Astrocyte of the spinal cord (primary cell): ENCODE data around the gene CHRNA10.

Experiments used
- DNase-seq: peaks from one replicate; pipeline ENCODE4 v3.0.0; 2011; ENCODE audit warnings: low read depth, low spot score
- H3K4me3 ChIP-seq: 2 replicates; pipeline ENCODE4 v1.5.1; 2011; ENCODE audit warnings: low read depth, mild to moderate bottlenecking, low read length, moderate library complexity
- CTCF ChIP-seq: IDR thresholded peaks from 2 replicates; pipeline ENCODE4 v1.5.1; 2012; ENCODE audit warnings: low read depth, mild to moderate bottlenecking, low read length, inconsistent platforms
- in situ Hi-C: cut with HindIII; loops from 2 replicates; pipeline ENCODE4 v1.10.0; 2017; ENCODE audit warnings: low sequenced_read_pairs

CHRNA10 gene

GRCh38 chr11:3683039-3683438 is 11.9 kb upstream of the CHRNA10 start:
- in situ Hi-C loops, result no loop called here
- DNase-seq, result no peak
- H3K4me3 ChIP-seq, result no peak overlapping the region
- TF ChIP-seq CTCF, result no peak

GRCh38 chr11:3679077-3679476 is 7.9 kb upstream of the CHRNA10 start:
- no peak for TF ChIP-seq CTCF
- H3K4me3 ChIP-seq, result no peak overlapping the region
- in situ Hi-C loops, result no loop called here
- DNase-seq, result no peak

GRCh38 chr11:3675971-3676370 is 4.8 kb upstream of the CHRNA10 start:
- no peak for TF ChIP-seq CTCF
- DNase-seq, result no peak
- in situ Hi-C loops, result no loop called here
- no peak overlapping the region for H3K4me3 ChIP-seq

GRCh38 chr11:3674189-3674588 is 3.0 kb upstream of the CHRNA10 start:
- TF ChIP-seq CTCF, result no peak
- peak; percentile 77 for DNase-seq
- H3K4me3 ChIP-seq, result no peak overlapping the region
- in situ Hi-C loops, result no loop called here

- DNase-seq, result no peak
- H3K4me3 ChIP-seq, result no peak overlapping the region
- no peak for TF ChIP-seq CTCF
- in situ Hi-C loops, result no loop called here
These were observed 1.4 kb downstream of the CHRNA10 start for GRCh38 chr11:3669742-3670183.

- in situ Hi-C loops, result no loop called here
- TF ChIP-seq CTCF, result no peak
- no peak for DNase-seq
- H3K4me3 ChIP-seq, result no peak overlapping the region
These were observed 2.1 kb downstream of the CHRNA10 start for GRCh38 chr11:3669128-3669527.
